HG03108 (cell line): ENCODE measurements around the gene ESAM.

Experiments used
- ATAC-seq: cut with Tn5 transposase; IDR thresholded peaks from one replicate; pipeline ENCODE4 v1.9.1; 2021; ENCODE audit warnings: moderate library complexity; ENCODE audit not compliant: unreplicated experiment

Gene ESAM

DNA sequence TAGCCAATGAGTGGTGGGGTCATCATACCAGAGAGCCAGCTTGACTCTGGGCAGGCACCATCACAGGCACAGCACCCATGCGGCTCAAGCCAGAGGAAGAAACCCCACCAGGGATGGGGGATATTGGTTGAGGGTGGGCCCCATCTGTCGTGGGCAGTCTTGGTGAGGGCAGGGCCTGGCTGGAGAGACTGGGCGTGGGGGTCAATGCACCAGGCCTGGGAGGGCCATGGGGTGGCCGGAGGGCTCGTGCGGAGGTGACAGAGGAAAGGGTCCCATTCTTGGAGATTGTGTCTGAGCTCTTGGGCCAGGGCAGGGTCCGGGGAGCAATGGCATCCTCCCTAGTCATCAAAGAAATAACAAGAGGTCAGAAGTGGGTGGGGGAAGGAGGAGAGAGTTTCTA lies 8.5 kb downstream of the ESAM start:
- no peak for ATAC-seq

- no peak for ATAC-seq
These were observed 8.9 kb downstream of the ESAM start for GRCh38 chr11:124753205-124753604.

GRCh38 chr11:124752471-124753102 lies 9.5 kb downstream of the ESAM start:
- ATAC-seq, result no peak

DNA sequence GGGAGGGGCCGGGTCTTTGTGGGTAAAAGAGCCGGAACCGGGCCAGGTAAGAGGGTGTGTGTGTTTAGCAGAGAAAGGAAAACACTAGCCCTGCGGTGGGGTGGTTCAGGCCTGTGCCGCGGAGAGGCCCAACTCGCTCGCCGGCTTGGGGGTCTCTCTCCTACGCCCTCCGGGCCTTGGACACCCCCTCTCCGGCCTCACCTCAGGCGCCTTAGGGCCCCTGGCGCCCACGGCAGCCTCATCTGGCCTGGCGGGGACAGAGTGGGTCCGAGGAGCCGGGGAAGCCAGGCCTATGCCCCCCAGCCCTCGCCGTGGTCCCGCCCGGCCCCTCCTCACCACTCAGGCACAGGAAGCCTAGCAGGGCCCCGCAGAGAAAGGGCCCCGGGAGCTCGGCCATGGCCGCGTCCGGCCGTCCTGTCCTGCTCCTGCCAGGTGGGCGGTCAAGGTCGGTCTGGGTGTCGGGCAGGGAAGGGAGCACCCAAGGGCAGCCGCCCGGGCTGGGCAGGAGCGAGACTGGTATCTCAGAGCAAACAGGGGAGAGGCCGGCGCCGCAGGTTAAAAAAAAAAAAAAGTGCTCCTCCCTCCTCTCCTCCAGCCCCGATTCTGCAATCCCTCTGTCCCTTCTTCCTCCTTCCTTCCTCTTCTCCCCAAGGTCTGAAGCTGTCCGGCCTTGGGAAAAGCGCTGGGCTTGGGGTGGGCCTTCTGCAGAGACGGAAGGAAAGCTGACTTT lies 10.2 kb downstream of the ESAM start, which contains the start of gene VSIG2:
VSIG2 (minus strand) TSS at position 515 of the 730 bp plus-strand sequence; CDS start at position 397, 118 bp downstream.
- no peak for ATAC-seq

- ATAC-seq, result no peak
These were observed 10.7 kb downstream of the ESAM start for GRCh38 chr11:124751391-124751740.

DNA sequence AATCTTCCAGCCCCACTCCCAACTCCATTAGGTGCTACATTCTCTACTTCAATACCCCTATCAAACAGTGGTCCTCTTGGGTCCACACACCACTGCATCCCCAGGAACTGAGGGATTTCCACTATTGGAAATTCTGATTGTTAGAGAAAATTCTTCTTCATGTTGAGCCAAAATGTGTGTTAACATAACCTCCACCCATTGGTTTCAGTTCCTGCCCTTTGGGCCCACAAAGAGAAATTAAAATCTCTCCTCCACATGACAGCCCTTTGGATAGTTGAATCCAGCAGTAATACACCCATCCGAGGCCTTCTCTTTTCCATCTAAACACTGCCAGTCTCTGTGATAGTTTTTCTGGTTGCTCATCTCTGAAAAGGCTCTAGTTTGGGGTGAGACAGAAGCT lies 12.2 kb downstream of the ESAM start:
- no peak for ATAC-seq

GRCh38 chr11:124748481-124749343 lies 13.4 kb downstream of the ESAM start:
- no peak for ATAC-seq

GRCh38 chr11:124748100-124748418 lies 14.0 kb downstream of the ESAM start:
- no peak for ATAC-seq

GRCh38 chr11:124747406-124748099 lies 14.5 kb downstream of the ESAM start:
- no peak for ATAC-seq

- ATAC-seq, result peak; percentile 89
These were observed 15.4 kb downstream of the ESAM start for GRCh38 chr11:124746621-124747243.

GRCh38 chr11:124745835-124746620 lies 16.1 kb downstream of the ESAM start:
- peak; percentile 15 for ATAC-seq

DNA sequence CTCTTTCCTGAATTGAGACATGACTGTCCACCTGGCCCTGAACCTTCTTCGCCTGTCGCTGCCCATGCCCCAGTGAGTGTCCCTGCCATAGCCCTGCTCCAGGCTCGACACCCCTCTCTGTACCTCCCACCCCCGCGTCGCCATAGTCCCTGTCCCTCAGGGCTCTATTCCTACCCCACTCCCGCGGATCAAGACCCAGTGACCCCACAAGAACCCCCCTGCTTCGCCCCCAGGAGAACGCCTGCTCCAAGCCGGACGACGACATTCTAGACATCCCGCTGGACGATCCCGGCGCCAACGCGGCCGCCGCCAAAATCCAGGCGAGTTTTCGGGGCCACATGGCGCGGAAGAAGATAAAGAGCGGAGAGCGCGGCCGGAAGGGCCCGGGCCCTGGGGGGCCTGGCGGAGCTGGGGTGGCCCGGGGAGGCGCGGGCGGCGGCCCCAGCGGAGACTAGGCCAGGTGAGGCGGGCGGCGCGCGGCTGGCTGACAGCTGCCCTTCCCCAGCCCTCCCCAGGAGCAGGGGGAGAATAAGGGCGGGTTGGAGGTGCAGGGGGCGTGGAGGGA lies 16.7 kb downstream of the ESAM start:
- no peak for ATAC-seq

DNA sequence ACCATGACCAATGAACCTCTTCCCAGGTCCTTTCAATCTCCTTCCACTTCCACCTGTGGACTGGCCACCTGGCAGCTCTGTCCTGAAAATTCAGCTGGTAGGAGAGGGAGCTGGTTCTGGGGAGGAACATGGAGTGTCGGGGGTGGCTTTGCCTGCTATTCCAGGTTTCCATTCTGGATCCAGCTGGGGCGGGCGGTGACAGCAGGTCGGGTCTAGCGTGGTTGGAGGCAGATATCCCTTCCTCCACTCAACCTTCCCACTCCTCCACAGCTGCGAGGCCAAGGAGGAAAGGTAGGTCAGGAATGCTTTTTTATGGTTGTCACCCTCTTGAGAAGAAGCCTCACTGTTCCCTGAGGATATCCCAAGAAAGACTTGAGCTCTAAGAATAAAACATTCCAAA lies 19.0 kb downstream of the ESAM start:
- no peak for ATAC-seq

GRCh38 chr11:124742555-124742954 lies 19.5 kb downstream of the ESAM start:
- ATAC-seq, result no peak

GRCh38 chr11:124740277-124740882 lies 21.7 kb downstream of the ESAM start:
- ATAC-seq, result peak; percentile 36

DNA sequence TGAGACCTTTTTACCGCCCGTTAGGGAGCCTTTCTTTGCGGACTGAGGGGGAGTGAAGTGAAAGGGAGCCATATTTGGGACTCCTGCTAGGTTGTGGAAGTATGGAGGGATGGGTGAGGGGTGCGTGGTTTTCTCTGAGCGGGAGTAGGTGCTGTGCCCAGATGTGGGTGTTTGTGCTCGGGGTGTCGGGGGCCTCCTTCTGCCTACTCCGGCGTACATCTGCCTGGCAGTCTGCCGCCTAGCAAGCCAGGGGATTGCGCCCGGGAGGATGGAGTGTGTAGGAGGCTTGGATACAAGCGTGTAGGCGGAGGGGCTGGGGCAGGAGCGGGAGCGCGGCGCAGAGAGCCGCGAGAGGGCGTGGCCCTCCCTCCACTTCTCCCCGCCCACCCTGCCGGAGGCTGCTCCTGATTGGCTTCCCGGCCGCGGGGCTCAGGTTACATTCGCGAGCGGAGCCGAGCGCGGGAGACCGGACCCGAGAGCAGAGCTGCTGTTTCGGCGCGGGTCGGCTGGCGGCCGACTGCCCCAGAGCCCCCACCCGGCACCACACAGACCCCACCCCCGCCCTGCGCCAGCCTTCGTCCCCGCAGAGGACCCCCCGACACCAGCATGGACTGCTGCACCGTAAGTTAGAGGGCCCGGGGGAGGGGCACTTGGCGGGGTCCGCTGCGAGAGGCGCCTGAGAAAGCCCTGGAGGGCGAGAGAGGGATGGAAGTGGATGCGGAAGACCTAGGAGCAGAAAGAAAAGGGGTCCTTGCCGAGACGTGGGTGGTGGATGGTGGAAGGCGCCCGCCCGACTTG lies 22.4 kb downstream of the ESAM start, which contains the start of gene NRGN:
NRGN (plus strand) TSS at position 464 of the 798 bp plus-strand sequence; CDS start at position 607, 143 bp downstream.
- ATAC-seq, result peak; percentile 98

- no peak for ATAC-seq
These were observed 23.2 kb downstream of the ESAM start for GRCh38 chr11:124738713-124739478.
